GM12873 (cell line): ENCODE results near the gene PANX1.

ENCODE experiments used
- CTCF ChIP-seq: IDR thresholded peaks from 2 replicates; pipeline ENCODE4 v1.5.1; 2012; ENCODE audit warnings: low read depth, mild to moderate bottlenecking, moderate library complexity, low read length, control low read depth; ENCODE audit not compliant: insufficient read depth; ENCODE audit errors: missing control alignments

Gene PANX1

DNA sequence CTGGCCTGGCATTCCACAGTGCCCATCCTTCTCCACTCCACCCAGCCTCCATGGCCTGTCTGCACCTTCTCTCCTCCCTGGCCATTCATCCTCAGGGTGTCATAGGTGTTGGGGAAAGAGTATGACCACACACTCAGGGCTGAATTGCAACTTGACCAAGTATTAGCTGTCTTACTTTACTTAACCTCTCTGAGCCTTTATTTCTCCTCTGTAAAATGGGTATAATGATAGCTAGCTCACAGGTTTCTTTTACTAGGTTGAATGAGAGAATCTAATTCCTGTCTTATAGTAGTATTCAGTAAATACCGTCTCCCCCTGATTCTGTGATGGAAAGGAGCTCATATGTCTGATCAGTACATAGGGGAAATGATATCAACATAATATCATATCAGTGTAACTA is 16.0 kb downstream of the PANX1 start:
- no peak for TF ChIP-seq CTCF

DNA sequence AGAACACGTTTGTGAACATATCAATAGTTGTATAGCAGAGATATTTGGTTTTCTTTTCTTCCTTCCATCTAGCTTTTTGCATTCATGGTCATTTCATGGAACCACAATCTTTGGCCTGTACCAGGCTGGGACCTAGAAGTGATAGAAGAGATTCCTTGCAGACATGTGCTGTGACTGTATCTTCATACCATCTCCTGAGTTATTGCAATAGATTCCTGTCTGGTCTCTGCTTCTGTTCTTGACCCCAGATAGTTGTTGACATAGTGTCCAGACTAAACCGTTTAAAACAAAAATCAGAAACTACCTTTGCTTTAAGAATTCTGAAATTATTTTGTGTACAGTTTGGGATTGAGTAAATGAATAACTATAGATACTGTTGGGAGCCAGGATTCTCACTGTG is 16.8 kb downstream of the PANX1 start:
- TF ChIP-seq CTCF = no peak

DNA sequence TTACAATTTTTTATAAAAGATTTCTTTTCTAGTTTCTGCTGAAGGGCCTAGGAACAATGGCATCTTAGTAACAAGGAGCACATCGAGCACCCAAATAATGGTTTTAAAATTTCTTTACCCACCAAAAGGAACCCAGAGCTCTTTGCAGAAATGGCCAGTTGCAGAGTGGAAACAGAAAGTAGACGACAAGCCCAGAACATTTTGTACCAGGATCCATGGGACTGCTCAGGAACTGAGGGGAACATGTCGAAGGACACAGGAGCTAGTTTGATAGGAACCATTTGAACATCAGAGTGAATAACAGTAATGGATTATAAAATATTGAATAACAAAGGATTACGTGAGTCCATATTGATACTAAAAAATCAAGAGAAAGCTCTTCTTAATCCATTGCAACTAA is 17.3 kb downstream of the PANX1 start:
- no peak for TF ChIP-seq CTCF

DNA sequence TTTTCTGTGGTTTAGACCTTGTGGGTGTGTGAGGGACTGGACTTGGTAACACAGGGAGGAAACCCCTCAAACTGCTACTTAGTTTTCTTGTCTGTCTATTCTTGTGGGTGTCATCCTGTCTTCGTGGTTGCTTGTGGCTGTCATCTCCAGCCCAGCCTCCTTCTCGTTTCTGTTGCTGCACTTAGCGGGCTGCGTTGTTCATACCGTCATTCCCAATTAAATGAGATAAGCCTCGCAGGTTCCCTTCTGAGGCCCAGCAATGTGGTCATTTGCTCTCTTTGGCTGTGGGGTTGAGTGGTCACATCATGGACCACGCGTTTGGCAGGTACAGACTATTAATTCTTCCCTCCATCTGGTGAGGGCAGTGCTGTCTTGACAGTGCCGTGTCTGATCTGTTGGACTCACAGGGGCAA is 18.8 kb downstream of the PANX1 start:
- TF ChIP-seq CTCF = no peak

GRCh38 chr11:94148189-94148588 is 19.5 kb downstream of the PANX1 start:
- TF ChIP-seq CTCF = no peak

DNA sequence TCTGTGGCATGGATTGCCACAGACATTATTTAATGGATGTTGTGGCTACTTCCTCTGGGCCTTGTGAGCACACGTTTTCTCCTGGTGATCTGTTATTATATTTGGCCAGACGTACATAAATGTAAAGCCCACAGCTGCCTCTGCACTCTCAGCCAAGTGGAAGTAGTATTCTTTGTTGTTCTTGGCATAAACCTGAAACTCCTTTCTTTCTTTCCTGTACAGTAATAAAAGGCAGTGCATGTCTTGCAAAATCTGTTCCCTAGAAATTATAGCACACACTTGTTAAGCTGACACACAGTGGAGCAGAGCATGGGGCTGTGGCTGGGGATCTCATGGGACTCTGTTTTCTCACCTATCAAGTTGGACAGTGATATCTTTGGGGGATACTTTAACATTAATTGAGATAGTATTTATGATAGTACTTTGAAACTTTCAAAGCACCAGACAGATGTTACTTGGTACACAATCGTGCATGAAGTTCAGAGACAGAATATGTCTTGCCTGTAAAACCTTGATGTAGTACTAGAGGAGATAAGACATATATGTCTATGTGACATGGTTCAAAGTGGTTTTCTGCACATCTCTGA is 20.9 kb downstream of the PANX1 start:
- TF ChIP-seq CTCF = no peak

- no peak for TF ChIP-seq CTCF
These were observed 21.4 kb downstream of the PANX1 start for GRCh38 chr11:94150056-94150455.
